COLO829 (cell line): ENCODE data around the gene ABHD11.
"Not testable (repeated sequence)": the region's sequence is repeated elsewhere in the genome, so short reads cannot be mapped to it uniquely, and the experiment has no call there.

Experiments
- DNase-seq: peaks from one replicate; pipeline ENCODE4 v3.0.0; 2012; ENCODE audit warnings: low spot score

ABHD11 gene

DNA sequence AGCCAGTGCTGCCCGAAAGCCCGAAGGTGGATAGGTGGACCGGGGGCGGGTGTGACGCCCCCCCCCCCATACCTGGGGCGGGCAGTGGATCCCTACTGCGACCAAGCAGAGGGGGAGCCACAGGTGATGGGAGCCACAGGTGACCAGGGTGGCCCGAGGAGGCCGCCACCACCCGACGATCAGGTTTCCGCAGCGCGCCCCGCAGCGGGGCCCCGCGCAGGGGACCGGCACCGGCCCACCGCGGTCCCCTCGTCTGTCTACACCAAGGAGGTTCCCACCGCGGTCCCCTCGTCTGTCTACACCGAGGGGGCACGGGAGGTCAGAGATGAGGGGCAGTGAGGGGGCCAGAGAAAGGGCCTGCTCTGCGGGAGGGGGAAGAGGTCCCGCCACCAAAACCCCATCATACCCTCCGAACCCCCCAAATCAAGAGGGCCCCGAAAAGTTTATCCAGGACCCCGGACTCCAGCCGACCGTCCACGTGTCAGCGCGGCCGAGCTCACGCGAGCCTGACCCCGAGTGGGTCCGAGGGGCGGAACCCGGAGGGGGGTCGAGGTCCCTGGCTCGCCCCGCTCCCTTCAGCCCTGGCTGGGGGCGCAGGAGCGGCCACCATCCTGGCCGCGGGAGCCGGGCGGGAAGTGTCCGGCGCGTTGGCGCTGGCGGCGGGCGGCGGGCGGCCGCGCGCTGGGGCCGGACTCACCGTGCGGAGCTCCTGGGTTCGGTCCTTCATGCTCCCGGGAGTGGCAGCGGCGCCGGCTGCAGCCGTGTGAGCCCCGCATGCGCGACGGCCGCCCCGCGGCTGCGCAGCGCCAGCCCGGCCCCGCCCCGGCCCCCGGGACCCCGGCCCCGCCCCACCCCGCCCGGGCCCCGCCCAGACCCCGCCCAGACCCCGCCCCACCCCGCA, 19.4 kb downstream of the ABHD11 start, which contains the start of gene STX1A:
Gene STX1A, minus strand, starts transcription at position 765 of the 901 bp plus-strand sequence. Its CDS starts 38 bp downstream, at position 727.
- DNase-seq, result peak; percentile 85

DNA sequence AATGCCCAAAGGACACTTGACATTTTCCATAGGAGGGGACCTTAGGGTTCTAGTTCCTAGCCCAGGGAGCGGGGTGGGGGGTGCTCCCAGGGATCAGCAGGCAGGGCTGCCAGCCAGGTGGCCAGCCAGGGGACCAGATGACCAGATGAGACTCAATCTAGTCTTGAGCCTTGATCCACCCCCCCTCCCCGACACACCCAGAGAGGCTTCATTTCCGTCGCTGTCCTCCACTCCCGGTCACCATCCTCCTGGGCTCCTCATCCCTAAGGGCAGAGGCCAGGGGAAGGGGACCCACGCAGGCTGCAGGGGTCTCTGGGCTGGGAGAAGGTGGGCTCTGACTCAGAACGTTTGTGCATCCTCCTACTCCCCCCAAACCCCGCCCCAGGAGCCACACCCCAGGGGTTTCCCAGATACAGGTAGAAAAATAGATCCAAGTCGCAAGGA, 20.1 kb downstream of the ABHD11 start:
- DNase-seq, result no peak

DNA sequence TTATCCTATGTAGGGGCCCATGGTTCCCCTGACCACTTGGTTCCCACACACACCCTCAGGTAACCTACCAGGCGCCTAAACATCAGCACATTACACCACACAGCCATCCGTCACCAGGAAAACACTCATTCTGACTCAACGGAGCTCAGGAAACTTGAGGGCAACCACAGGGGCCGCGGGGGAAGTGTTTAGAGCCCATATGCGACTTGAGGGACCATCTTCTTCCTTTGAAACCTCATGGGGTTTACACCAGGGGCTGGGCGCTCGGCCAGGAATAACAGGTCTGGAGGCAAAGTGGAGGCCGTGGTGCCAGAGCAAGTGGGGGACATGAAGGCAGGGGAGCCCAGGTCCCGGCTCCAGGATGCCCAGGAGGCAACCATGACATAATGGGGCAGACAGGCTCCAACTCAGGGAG, 20.6 kb downstream of the ABHD11 start:
- DNase-seq, result no peak

DNA sequence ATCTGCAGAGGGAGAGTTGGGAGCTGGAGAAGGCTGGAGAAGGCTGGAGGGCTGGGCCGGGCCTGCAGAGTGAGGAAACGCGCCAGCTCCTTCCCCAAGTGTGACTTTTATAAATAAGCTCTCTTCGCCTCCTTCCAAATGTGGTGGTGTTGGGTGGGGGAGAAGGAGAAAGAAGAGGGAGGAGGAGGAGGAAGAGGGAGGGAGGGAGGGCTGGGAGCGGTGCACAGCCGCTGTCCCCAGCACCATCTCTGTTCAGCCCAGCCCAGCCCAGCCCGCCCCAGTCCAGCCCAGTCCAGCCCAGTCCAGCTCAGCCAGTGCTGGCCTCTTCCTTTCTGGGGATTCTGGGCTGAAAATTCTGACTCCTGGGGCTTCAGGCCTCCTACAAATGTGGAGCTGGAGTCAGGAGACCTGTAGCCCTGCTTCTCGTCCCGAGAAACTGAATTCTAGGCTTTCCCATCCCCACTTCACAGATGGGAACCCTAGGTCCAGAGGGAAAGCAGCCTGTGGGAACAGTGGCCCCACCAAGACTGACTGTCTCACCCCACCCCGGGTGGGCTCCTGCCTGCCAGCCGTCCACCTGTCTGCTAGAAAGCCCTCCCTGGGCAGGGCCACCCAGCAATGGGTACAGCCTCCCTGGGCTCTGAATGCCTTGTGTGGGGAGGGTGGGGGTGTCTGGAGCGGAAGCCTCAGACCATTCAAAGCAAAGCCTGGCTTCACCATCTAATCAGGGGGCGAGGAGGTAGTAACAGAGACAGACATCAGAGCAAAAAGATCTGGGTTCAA, 21.4 kb downstream of the ABHD11 start:
- no peak for DNase-seq

DNA sequence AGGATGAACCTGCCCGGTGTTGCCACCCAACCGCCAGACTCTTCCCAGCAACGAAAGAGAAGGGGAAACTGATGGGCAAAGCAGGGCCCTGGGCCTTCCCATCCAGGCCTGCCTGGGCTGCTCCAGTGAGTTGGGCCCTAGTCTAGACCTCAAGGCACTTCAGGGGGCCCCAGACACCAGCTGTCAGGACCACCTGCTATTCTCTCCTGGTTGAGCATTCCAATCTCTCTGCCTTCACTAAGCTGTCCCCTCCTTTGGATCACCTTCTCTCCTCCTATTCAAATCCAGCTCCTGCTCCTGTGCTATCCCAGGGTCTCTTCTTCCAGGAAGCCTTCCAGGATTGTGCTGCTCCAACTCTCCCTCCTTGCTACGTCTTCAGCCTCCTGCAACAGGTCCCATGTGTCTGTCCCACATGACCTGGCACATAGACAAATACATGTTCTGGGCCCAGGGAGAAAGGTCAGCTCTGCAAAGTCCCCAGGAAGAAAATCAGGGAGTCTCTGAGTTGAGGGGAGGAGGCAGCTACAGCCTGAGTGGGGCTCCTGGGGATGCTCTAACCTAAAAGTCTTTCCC, 22.2 kb downstream of the ABHD11 start:
- DNase-seq, result no peak

DNA sequence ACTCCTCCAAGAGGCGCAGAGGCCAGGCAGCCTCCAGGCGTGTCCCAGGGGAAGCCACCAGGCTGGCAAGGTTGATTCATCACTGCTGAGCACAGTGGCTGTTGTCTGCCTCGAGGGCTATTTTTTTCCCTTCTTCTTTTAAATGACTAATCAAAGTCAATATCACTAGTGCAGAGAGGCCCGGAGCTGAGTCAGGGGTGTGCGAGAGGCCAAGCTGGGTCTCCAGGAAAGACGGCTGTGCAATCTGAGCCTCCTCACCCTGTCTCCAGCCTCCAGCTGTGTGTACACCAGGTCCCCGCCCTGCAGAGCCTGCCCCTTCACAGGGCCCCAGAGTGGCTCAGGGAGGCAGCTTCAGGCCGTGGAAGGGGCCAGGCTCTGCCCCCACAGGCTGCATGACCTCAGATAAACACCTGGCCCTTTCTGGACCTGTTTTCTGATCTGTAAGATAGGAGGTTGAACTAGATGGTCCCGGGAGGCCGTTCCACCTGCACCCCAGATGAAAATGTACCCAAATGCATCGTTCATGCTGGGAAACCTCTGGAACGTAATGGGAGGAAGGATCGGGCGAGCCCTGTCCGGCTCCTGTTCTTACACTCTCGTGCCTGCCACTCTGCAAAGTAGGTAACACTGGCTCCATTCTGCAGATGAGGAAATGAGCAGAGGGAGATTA, 22.8 kb downstream of the ABHD11 start:
- peak; percentile 97 for DNase-seq

DNA sequence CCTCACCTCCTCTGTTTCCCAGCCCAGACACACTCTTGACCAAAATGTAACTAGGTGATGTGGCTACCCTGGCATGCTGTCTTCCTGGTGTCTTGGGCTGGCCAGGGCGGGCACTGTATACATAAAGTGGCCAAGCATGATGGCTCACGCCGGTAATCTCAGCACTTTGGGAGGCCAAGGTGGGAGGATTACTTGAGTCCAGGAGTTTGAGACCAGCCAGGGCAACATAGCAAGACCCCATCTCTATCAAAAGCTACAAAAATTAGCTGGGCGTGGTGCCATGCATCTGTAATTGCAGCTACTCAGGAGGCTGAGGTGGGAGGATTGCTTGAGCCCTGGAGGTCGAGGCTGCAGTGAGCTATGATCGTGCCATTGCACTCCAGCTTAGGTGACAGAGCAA, 25.3 kb downstream of the ABHD11 start:
- not testable (repeated sequence) for DNase-seq

DNA sequence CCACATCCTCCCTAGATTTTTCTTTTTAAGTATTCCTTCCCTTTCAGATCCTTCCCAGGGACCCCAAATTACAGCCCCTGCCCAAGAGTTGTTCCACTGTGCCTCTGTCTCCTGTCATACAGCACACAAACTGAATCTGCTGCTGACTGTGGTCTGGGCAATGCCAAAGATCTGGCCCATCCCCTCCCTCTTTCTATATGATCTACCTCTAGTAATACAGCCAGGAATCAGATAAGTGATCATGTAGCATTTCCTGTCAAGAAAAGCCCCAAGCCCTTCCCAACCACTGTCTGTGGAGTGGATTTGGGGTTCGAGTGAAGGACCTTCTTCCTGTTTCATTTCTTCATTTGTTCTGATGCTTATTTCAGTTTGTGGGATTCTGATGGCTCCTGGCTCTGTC, 25.8 kb downstream of the ABHD11 start:
- no peak for DNase-seq

DNA sequence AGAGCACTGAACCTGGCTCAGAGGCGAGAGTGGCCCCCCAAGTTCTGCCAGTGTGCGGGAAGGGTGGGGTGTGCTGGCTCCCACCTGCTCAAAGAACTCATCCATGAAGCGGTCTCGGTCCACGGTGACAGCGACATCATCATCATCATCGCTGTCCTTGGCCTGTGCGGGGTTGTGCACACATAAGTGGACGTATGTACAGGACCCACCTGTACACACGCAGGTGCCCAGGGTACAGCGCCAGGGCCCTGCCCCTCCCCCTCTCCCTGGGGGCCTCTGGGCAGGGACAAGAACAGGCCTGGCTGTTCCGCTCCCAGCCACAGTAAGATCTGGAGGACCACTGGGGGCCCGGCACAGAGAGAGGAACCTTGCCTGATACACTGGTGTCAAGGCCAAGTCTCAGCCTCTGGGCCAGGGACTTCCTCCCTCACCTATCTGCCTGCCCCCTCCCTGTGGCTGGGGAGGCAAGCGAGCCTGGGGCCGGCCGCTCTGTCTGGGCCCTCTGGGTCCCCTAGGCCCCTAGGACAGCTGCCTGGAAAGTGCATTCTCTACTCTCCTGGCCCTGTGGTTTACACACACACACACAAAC, 29.5 kb downstream of the ABHD11 start:
- no peak for DNase-seq

DNA sequence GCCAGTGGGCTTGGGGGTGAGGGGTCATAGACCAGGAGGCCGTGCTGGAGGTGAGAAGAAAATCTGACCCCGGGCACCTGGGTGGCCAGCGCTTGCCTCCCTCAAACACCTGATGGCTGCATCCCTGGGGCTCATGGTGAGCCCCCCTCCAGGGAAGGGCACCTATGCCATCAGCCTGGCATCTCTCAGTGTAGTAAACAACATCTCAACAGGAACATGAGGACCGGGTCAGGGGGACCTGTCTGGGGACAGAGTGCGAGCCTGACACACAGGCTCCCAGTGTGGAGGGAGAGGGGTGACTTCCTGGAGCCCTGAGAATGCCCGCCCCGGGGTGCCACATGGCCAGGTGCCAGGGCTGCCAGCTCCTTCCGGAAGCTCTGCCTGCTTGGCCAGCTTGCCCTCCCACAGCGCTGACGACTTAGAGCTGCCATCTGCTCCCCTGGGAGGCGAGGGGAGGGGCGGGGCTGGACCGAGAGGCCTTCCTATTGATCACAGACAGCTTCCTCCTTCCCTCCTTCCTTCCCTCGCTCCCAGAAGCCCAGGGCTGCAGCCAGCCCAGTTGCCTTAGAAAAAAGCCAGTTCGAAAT, 31.5 kb downstream of the ABHD11 start:
- DNase-seq, result no peak

DNA sequence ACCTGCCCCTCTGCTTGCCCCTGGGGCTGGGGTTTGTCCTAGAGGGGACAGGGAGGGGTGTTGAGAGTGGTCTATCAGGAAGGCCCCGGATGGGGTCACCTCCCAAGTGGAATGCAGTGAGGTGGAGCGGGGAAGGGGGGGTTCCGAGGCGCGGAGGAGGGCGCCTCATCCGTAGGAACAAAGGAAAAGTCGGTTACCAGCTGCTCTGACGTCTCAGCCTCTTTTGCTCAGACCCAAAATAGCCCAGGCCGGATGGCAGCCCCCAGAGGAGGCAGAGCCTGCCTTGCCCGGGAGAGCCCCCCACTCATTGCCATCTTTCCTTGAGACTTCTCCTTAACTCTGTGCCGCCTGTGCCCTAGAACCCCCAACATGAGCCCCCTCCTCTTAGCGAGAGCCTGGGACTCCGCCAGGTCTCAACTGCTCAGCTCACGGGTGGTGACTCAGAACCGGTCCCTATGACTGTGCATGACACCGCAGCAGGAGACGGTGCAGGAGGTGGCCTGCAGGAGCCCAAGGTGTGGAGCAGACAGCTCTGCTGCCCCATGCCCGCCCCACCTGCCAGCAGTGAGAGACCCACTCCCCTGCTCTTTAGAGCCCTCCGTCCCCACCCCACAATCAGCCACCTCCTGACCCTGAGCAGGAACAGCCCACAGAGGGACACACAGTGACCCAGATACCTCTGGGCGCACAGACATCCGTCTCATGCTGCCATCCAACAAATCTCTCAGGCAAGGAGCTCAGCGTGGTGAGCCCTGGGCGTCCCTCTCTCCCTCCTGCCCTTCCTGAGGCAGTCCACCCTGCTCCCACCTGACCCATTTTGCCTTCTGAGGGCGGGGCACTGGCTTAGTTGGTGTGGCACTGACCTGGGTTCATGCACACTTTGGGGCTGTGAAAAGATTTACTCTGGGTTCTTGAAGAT, 32.2 kb downstream of the ABHD11 start:
- no peak for DNase-seq

DNA sequence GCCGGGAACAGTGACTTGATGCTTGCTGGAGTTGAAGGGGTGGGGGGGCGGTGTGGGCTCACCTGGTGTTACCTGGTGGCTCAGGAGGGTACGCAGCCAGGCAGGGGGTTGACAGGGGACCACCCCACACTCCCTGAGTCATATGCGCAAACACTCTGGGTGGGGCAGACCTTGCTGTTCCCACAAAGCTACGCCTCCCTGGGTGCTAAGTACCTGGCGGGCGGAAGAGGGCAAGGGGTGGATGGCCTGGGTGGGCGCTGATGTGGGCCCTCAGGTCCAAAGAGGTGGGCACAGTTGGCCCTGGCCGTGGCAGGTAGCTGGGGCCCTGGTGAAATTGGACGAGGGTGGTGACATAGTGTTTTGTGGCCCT, 33.1 kb downstream of the ABHD11 start:
- DNase-seq, result no peak

DNA sequence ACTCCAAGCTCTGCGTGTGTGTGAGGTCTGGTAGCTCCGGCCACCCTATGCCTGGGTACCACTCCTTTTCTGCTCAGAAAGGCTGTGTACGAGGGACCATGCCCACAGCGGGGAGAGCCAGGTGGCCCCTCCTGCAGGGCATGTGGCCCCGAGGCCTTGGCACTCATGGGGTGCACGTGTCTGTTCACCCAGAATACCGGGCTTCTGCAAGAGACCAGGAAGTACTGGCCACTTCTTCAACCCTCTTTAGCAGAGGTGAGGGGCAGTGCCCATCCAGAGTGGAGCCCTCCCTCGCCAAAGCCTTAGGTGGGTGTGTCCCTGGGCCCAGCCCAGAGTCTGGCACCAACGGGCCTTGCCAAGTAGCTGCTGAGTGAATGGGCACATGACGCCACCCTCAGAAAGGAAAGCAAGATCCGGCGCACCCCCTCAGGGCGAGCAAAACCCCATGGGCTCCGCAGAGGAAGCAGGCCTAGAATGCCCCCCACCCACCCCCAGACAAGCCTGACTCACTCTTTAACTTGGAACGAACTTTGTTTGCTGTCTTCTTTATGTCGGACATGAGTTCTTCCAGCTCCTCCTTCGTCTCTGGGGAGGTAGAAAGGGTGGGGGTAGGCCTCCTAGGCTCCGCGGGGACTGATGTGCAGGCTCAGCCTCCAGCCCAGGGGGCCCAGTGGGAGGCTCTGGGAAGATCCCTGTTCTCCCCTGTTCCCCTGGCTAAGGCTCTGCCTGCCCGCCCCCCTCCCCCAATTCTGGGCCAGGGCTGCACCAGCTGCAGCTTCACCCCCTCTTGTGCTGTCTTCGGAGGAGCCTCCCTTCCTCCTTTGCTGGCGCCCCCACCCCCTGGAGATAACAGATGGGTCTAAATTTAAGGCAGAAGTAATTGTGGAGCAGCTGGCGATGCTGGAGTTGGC, 33.7 kb downstream of the ABHD11 start:
- DNase-seq, result no peak

DNA sequence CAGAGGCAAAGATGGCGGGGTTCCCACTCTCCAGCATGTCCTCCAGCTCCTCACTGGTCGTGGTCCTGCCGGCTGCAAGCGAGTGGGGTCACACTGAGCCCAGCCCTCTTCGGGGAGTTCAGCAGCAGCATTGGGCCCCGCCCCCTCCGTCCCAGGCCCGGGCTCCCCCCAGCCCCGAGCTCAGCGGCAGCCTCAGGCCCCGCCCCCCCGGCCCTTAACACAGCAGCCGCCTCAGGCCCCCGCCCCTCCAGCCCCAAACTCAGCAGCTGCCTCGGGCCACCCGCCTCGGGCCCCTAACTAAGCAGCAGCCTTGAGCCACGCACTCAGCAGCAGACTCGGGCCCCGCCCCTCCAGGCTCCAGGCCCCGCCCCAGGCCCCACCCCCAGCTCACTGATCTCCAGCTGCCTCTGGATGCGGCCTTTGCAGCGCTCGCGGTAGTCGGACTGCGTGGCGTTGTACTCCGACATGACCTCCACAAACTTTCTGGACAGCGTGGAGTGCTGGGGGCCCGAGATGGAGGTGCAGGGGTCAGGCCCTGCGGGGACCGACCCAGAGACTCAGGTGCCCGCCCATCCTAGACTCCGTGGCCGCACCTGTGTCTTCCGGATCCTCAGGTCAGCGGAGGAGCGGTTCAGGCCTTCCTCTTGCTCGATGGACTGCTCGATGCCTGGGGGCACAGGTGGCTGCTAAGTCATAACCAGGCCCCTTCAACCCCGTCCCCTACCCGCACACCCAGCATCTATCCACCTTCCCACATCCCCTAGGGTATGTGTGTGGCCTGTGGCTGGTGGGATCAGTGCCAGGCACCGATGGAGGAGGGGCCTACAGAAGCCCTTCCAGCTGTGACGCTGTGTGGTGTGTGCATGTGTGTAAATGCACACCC, 34.6 kb downstream of the ABHD11 start:
- DNase-seq, result peak; percentile 67

DNA sequence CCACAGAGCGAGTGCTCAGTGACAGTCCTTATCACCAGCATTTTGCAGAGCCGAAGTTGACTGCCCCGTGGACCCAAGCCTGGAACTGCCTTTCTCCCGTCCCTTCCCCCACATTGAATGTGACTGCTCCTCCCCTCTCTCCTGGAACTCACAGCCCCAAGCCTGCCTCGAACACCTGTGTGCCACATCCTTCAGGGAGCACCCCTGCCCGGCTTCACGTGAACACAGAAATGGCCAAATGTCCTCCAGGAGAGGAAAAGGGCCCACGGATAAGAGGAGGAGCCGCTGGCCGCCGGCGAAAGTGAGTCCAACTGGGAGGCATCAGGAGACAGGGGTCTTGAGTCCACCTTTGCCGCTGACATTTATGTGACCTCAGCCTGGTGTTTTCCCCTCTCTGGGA, 35.4 kb downstream of the ABHD11 start:
- DNase-seq, result no peak

DNA sequence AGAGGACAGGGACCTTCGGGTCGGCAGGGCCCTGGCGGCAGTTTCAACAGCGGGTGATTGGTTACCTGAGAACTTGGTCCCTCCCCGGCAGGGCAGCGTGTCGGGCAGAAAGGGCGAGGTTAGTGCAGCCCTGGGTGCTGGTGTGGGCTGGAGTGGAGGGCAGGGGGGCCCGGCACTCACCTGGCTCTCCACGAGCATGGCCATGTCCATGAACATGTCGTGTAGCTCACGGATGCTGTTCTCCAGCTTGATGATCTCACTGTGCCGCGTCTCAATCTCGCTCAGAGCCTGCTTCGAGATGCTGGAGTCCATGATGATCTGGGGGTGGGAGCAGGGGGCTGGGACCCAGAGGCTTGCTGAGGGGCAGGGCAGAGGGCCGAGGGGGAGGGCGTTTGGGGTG, 35.9 kb downstream of the ABHD11 start:
- DNase-seq, result no peak

DNA sequence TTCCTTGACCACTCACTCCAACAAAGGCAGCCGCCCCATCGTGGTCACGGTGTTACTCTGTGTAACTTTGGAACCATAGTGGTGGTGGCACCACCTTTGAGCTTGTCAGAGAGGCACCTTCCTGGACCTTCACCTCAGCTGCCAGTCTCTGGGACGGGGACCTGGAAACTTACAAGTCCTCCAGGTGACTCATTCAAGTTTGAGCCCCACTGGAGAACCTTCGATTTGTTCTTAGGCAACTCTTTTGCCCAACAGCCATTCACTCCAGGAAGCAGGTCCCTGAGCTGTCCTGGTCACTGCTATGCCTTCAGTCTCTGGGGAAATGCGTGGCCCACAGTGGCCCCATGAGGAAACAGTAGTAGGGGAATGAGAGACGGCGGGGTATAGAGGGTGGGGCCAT, 36.4 kb downstream of the ABHD11 start:
- no peak for DNase-seq

DNA sequence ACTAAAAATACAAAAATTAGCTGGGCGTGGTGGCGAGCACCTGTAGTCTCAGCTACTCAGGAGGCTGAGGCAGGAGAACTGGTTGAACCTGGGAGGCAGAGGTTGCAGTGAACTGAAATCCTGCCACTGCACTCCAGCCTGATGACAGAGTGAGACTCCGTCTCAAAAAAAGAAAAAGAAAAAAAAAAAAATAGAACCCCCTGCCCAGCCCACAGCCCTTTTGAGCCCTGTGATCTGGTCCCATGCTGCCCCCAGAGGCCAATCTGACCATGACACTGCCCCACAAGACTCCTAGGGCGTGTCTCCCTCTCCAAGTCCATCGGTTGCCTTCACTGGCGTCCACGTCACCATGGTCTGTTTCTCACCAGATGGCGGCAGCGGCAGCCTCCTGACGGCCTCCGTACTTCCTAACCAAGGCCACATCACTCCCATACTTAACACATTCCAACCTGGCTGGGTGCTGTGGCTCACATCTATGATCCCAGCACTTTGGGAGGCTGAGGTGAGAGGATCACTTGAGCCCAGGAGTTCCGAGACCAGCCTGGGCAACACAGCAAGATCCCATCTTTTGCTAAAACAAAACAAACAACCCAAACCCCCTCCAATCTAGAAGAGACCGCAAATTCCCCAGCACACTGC, 37.1 kb downstream of the ABHD11 start:
- peak; percentile 50 for DNase-seq
